Measurements from ENCODE around the gene ISCA1. TPM values are rescaled to one million over a fixed set of nuclear protein-coding genes. Genes with fewer than 3 reads are reported as not detected.

Gene ISCA1
- total and polyA plus RNA-seq, 10 of the 15 experiments (the other 5 are each of a cell fraction or from before 2014, with no cell fraction given), result 8.9 to 36.0 (median 24.2) TPM

DNA sequence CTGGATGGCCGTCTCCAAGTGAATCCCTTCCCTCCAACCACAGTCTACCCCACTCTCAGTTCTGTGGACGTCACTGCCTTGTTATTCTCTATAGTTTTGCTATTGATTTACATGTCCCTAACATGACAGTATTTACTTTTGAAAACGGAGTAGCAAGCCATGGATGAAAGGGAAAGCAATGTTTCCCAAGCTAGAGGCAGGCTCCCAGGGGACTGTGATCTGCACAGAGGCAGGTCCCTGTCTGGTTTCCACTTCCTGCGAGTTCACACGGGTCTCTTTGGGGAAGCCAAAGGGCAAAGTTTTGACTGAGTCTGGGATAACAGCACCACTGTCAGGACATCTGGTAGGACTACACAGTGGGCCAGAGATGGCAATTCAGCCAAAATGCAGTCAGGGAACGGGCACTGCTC, 35.6 kb downstream of the ISCA1 start (continued):
- TF ChIP-seq POLR2AphosphoS5 (IDR thresholded peaks at IDR 0.05; ENCODE audit: low read length), result no peak
- TF ChIP-seq FOXM1 (IDR thresholded peaks at IDR 0.05; ENCODE audit: low read depth, low read length), result no peak
- no peak for TF ChIP-seq PAX8 (IDR thresholded peaks at IDR 0.05)
- TF ChIP-seq, protein P1, sequence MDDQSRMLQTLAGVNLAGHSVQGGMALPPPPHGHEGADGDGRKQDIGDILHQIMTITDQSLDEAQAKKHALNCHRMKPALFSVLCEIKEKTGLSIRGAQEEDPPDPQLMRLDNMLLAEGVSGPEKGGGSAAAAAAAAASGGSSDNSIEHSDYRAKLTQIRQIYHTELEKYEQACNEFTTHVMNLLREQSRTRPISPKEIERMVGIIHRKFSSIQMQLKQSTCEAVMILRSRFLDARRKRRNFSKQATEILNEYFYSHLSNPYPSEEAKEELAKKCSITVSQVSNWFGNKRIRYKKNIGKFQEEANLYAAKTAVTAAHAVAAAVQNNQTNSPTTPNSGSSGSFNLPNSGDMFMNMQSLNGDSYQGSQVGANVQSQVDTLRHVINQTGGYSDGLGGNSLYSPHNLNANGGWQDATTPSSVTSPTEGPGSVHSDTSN (IDR thresholded peaks at IDR 0.05; ENCODE audit: insufficient replicate concordance, low read depth, low read length), result no peak
- TF ChIP-seq SP1 (IDR thresholded peaks at IDR 0.05; ENCODE audit: low read depth, low read length), result peak; percentile 31
- TF ChIP-seq, protein P2, sequence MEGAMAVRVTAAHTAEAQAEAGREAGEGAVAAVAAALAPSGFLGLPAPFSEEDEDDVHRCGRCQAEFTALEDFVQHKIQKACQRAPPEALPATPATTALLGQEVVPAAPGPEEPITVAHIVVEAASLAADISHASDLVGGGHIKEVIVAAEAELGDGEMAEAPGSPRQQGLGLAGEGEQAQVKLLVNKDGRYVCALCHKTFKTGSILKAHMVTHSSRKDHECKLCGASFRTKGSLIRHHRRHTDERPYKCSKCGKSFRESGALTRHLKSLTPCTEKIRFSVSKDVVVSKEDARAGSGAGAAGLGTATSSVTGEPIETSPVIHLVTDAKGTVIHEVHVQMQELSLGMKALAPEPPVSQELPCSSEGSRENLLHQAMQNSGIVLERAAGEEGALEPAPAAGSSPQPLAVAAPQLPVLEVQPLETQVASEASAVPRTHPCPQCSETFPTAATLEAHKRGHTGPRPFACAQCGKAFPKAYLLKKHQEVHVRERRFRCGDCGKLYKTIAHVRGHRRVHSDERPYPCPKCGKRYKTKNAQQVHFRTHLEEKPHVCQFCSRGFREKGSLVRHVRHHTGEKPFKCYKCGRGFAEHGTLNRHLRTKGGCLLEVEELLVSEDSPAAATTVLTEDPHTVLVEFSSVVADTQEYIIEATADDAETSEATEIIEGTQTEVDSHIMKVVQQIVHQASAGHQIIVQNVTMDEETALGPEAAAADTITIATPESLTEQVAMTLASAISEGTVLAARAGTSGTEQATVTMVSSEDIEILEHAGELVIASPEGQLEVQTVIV (IDR thresholded peaks at IDR 0.05; ENCODE audit: borderline replicate concordance, partially characterized antibody), result no peak
- no peak for TF ChIP-seq FOS (IDR thresholded peaks at IDR 0.05; ENCODE audit: borderline replicate concordance, extremely low read depth, insufficient read length)
- TF ChIP-seq SIX5 (IDR thresholded peaks at IDR 0.05; ENCODE audit: low read depth, low read length, severe bottlenecking), result no peak
- TF ChIP-seq REST (IDR thresholded peaks at IDR 0.05; ENCODE audit: low read depth, low read length), result no peak
- TF ChIP-seq, protein P3, sequence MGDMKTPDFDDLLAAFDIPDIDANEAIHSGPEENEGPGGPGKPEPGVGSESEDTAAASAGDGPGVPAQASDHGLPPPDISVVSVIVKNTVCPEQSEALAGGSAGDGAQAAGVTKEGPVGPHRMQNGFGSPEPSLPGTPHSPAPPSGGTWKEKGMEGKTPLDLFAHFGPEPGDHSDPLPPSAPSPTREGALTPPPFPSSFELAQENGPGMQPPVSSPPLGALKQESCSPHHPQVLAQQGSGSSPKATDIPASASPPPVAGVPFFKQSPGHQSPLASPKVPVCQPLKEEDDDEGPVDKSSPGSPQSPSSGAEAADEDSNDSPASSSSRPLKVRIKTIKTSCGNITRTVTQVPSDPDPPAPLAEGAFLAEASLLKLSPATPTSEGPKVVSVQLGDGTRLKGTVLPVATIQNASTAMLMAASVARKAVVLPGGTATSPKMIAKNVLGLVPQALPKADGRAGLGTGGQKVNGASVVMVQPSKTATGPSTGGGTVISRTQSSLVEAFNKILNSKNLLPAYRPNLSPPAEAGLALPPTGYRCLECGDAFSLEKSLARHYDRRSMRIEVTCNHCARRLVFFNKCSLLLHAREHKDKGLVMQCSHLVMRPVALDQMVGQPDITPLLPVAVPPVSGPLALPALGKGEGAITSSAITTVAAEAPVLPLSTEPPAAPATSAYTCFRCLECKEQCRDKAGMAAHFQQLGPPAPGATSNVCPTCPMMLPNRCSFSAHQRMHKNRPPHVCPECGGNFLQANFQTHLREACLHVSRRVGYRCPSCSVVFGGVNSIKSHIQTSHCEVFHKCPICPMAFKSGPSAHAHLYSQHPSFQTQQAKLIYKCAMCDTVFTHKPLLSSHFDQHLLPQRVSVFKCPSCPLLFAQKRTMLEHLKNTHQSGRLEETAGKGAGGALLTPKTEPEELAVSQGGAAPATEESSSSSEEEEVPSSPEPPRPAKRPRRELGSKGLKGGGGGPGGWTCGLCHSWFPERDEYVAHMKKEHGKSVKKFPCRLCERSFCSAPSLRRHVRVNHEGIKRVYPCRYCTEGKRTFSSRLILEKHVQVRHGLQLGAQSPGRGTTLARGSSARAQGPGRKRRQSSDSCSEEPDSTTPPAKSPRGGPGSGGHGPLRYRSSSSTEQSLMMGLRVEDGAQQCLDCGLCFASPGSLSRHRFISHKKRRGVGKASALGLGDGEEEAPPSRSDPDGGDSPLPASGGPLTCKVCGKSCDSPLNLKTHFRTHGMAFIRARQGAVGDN (IDR thresholded peaks at IDR 0.05), result 0 out of 2 replicates have a peak, but pooled peaks have one; percentile 26
- no peak for TF ChIP-seq KDM1A (IDR thresholded peaks at IDR 0.05; ENCODE audit: borderline replicate concordance)
- TF ChIP-seq, protein P4, sequence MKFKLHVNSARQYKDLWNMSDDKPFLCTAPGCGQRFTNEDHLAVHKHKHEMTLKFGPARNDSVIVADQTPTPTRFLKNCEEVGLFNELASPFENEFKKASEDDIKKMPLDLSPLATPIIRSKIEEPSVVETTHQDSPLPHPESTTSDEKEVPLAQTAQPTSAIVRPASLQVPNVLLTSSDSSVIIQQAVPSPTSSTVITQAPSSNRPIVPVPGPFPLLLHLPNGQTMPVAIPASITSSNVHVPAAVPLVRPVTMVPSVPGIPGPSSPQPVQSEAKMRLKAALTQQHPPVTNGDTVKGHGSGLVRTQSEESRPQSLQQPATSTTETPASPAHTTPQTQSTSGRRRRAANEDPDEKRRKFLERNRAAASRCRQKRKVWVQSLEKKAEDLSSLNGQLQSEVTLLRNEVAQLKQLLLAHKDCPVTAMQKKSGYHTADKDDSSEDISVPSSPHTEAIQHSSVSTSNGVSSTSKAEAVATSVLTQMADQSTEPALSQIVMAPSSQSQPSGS (IDR thresholded peaks at IDR 0.05; ENCODE audit: low read length), result peak; percentile 88
- TF ChIP-seq NBN (IDR thresholded peaks at IDR 0.05), result 0 out of 2 replicates have a peak, but pooled peaks have one; percentile 33
- no peak for TF ChIP-seq MTA3 (IDR thresholded peaks at IDR 0.05; ENCODE audit: borderline replicate concordance, low read length)
- TF ChIP-seq SREBF1 (IDR thresholded peaks at IDR 0.05; ENCODE audit: low read length), result no peak
- TF ChIP-seq EED (IDR thresholded peaks at IDR 0.05; ENCODE audit: low read depth), result peak; percentile 54
- TF ChIP-seq, protein P5, sequence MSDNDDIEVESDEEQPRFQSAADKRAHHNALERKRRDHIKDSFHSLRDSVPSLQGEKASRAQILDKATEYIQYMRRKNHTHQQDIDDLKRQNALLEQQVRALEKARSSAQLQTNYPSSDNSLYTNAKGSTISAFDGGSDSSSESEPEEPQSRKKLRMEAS (IDR thresholded peaks at IDR 0.05; ENCODE audit: low read depth, low read length), result no peak
- TF ChIP-seq CREB1 (IDR thresholded peaks at IDR 0.05; ENCODE audit: low read depth), result no peak
- TF ChIP-seq RCOR1 (conservative IDR thresholded peaks at IDR 0.05; ENCODE audit: low read depth, low read length), result no peak

All from GM12878 (cell line).